HG03139 (cell line): ENCODE data around the gene ULK2.
"Not testable (repeated sequence)": the region's sequence is repeated elsewhere in the genome, so short reads cannot be mapped to it uniquely, and the experiment has no call there.

Source experiments
- ATAC-seq: cut with Tn5 transposase; IDR thresholded peaks from one replicate; pipeline ENCODE4 v1.9.1; 2021; ENCODE audit not compliant: unreplicated experiment

Gene ULK2

DNA sequence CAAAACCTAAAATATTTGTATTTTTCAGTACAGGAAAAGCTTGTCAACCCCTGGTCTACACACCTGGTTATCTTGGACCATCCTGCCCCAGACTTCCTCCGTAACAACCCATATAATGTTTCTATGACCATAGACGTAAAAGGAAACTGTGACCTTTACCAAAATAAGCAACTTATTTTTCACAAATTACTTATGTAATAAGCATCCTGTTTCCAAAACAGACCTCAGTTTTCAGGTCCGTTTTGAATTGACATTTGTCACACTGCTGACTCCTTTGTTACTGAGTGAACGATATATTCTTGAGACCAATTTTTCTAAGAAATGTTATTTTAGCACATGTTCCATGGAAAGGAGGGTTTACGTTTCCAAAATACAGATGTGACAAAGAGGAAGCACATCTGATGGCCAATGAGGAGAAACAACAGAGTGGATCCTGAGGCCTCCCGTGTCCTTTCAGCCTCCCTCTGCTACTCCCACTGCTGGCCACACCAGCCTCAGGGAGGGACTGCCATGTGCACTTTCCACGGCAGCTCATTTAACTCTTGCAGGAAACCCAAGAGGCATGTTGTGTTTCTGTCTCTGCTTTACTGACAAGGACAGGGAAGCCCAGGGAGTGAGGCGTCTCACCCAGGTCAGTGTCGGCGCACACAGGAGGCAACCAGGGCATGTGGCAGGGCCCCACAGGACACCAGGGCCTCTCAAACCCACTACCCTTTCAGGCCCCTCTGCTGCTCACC is 99.5 kb downstream of the ULK2 start:
- no peak for ATAC-seq

DNA sequence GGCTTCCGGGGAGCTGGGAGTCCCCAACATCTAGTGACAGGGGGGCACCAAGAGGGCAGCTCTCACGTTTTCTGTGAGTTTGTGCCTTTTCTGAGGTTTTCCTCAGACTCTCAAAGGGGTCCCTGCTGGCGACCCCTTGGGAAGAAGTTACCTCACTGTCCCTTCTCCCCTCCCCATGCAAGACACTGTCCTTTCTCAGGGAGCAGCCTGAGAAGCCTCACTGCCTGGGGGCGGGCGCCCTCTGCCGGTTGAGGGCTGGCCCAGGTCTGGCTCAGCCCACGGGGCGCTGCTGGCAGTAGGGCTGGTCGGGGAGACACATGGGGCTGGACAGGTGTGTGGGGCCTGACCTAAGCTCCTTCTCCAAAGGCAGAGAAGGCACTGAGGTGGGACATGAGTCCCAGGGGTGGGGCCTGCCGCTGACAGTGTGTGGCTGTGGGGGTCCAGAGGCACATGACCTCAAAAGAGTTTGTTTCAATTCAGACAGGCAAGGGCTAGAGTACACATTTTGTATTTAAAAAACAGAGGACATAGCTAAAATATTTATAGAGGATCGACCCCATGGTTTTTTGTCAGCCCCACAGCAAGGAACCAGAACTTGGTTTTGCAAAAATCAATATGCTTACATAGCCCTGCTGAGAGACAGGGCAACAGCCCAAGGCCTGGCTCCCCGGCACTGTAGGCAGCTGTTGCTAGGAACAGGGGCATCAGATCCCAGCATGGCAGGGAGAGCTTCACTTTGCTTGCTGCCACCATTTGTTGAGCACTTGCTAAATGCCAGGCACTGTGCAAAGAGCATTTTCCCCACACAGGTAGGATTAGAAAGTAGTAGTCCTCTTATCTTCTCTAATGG is 101.1 kb downstream of the ULK2 start:
- ATAC-seq = no peak

DNA sequence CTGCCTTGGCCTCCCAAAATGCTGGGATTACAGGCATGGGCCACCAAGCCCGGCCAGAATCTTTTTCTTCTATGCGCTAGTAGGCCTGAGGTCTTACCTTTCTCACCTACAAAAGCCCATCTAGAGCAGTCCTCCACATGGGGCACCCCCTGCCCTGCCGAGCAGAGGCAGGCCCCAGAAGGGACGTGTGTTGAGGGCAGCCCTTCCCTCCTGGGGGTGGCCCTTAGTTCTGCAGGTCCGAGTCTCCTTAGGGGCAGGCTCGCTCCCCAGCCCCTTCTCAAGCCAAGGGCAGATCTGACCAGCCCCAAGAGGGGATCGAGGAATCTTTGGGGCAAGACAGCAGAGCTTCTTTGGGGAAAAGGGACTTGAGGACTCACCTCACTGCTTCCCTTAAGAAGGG is 101.7 kb downstream of the ULK2 start:
- no peak for ATAC-seq

DNA sequence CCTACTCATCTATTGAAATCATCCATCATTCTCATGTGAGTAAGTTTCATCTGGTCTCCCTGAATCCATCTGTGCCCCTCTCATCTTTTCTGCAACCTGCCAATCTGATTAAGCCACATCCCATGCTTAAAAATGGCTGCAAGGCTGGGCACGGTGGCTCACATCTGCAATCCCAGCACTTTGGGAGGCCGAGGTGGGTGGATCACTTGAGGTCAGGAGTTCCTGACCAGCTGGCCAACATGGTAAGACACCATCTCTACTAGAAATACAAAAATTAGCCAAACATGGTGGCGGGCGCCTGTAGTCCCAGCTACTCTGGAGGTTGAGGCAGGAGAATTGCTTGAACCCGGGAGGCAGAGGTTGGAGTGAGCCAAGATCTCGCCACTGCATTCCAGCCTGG is 103.7 kb downstream of the ULK2 start:
- ATAC-seq = not testable (repeated sequence)

DNA sequence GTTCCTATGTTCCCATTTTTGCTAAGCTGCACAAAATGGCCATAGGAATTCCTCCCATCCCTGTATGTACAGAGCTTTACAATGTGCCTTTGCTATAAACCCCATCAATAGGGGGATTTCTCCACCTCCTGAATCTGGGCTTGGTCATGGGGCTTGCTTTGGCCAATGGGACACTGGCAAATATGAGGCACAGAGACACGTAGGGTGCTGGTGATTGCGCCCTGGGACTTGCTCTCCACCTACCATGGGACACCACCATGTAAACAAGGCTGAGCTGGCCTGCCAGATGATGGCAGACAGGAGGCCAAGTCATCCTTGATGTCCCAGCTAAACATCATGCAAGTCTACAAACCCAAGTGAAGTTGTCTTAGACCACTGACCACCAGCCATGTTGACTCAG is 104.3 kb downstream of the ULK2 start:
- no peak for ATAC-seq

DNA sequence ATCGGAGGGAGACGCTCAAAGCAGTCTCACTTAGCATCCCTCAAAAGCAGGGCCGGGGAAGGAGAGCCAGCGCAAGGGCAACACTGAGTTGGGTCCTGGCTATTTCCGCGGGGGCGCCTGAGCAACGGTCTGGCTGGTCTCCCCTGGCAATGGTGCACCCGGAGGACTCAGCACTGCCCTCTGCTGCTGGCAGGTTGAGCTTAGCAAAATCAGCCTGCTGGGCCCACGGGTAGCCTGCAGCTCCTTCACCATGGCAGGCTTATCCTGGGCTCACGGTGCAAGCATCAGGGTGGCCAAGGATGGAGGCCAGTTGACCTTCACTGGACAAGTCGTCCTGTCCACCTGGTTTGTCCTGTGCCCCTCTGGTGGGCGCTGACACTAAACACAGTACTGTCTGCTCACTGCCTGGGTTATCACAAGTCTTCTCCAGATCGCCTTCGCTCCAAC is 105.2 kb downstream of the ULK2 start:
- no peak for ATAC-seq

DNA sequence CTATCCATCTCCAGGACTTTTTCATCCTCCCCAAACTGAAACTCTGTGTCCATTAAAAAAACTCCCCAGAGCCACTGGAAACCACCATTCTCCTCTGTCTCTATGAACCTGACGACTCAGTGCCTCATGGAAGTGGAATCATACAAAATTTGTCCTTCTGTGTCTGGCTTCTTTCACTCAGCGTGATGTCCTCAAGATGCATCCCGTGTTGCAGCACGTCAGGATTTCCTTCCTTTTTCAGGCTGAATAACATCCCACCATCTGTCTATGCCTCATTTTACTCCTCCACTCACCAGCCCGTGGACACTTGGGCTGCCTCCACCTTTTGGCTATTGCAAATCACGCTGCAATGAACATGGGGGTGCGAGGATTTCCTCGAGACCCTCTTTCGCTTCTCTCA is 107.0 kb downstream of the ULK2 start:
- ATAC-seq = no peak

DNA sequence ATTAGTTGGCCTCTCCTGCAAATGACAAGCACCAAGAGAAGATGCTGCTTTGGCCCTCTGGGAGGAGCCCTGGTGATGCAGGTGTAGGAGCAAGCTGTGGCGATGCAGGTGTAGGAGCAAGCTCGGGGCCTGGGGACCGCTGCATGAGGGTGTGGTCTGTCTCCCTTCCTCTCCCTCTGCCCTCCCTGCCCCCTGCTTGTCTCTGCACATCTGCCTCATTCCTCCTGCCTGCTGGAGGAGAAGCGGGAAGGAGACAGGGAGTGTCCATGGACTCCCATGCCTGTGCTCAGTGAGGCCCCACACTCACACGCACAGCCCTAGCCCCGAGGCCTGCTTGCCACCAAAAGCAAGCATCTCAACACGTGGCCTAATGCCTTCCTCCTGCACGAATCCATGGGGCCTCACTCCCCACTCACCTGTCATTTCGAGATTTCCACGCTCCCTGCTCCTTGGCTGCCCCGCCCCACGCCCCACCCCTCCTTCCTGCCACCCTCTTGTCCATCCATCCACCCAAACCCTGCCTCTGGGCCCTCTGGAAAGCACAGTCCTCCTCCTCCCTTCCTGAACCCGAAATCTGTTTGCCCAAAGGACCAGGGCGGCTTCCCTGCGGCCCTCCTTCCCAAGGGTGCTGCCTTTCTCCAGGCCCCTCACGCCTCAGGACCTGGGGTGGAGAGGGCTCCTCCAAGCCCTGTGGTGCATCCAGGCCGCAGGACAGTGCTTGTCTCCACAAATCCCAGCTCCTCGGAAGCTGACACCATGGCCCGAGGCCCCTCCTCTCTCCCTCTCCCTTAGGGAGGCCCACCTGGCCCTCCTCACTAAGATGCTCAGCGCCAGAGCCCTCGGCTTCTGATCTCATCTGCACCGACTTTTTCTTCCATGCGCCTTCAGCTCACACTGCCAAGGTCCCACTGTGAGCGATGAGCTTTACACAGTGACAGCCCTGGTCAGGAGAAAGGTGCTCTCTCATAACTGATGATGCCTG is 107.9 kb downstream of the ULK2 start:
- no peak for ATAC-seq

DNA sequence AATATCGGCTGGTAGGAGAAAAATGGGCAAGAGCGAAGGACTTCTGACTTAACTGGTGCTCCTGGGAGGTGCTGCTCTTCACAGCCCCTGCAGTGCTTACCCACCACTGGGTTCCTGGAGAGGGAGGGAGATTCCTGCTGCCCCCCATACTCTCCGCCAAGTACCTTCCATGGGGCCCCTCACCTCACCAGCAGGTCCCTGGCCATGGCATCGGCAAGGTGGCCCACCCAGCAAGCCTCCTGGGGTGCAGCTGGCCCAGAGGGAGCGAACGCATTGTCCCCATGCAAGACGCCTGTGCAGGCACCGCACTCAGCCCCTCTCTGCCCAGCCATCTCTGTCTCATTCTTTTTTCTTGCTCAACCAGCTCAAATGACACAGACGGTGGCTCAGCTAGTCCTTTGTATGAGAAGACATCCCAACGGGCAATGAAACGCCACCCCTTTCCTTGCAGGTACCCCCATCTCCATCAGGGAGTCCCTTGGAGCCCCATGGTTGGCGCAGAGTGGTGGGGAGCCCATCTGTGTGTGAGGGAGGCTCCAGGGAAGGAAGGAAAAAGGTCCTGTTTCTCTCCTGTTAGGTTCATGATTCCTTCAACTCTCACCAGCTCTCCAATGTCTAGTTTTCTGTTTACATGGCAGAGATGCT is 110.1 kb downstream of the ULK2 start:
- no peak for ATAC-seq

DNA sequence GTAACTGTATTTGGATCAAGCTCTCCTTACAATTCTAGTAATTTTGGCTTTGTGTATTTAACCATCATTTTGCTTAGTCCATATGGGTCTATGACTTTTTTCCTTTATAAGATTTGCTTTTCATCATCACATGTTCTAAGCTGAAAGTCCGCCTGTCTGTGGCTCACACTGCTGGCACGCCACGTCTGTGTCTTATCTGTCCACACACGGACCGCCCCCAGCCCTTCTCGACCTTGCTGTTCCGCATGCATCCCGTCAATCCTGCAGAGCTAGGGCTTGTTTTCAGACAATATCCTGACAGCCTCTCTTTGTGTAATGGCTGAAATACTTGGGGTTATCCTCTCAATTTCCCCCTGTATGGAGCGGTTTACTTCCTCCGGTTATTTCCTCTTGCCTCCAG is 111.2 kb downstream of the ULK2 start:
- ATAC-seq = no peak

DNA sequence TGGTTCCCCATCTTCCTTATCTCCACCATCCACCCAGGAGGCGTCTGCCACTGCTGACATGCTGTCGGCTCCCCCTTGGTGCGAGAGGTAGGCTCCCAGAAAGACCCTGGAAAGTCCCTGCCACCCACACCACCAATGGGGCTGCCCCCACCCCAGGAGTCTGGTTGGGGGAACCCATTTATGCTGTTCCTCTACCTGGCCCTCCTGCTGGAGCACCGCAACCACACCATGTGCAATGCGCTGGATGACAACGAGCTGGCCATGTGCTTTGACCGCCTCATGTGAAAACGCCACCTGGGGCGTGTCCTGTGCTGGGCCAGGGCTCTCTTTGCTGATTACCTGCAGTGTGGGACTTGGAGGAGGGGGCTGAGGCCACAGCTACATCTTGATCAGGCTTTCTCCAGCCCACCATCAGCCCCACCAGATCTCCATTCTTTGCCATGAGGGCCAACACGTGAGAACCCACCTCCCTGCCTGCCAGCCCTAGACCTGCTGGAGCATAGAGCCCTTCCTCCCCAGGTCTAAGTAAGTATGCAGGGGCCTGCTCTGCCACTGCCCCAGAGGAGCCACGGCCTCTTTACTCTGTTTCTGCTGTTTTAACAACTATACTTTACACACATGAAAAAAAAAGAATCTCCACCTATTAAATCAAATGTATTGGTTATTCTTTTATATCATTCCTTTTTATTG is 111.8 kb downstream of the ULK2 start:
- no peak for ATAC-seq

DNA sequence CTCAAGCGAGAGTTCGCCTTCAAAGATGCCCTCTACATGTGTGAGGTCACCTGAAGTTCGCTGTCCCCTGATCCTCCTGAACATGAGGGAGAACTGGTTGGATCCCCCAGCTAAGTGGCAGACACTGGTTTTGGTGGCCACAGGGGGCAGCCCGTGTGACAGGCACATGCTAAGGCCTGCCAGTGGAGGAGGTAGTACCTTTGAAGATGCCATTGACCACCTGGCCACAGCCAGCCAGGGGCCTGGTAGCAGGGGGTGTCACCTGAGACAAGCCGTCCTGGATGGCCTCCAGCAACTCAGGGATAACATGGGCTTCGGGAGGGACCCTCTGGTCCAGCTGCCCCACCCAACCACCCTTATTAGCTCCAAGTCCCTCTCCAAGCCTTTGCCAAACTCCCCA is 112.3 kb downstream of the ULK2 start:
- ATAC-seq = no peak

DNA sequence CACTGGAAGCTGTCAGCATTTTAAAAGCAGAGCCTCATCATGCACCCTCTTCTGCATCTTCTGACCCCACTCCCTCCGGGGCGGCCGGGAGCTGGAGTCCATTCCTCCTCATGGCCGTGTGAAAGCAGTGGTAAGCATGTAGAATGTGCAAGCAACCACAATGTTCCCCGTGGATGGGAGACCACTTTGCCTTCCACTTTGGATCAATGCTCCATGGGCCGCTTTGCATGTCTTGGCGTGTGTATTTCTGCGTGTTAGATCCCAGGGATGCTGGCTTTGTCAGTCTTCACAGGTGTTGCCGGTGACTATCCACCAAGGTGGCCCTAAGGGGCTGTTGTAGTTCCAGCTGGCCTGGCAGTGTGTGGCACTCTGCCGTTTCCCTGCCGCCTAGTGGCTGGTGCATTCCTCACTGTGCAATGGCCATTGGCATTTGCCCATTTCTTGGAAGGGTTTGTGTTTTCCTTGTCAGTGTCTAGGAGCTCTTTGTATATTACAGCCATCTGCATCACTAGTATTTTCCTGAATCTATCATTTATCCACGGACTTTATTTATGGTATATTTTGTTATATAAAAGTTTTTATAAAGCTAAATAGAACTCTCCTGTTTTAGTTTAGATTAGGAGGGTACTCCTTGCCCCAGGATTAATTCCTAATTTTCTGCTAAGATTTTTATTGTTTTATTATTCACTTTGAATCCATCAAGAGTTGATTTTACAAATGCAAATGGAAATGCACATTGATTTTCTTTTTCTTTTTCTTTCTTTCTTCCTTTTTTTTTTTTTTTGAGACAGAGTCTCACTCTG is 113.9 kb downstream of the ULK2 start:
- ATAC-seq = no peak

DNA sequence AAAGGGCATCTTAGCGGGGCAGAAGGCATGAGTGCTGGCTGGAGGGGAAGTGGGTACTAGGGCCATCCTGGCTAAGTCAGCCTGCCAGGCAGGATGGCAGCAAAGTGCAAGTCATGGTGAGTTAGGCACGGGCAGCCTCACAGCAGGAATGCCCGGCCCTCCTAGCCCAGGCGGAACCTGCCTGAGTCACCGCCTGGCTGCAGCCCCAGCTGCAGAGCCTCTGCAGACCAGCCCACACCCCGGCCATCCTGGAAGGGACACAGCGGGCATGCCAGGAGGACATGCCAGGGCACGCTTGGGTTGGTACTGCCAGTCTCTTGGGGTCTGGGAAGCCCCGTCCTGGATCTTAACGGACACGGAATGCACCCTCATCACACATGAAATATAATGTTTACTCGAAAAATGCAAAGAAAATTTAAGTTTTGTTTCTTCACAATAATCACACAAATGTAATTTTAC is 114.7 kb downstream of the ULK2 start:
- ATAC-seq = no peak

DNA sequence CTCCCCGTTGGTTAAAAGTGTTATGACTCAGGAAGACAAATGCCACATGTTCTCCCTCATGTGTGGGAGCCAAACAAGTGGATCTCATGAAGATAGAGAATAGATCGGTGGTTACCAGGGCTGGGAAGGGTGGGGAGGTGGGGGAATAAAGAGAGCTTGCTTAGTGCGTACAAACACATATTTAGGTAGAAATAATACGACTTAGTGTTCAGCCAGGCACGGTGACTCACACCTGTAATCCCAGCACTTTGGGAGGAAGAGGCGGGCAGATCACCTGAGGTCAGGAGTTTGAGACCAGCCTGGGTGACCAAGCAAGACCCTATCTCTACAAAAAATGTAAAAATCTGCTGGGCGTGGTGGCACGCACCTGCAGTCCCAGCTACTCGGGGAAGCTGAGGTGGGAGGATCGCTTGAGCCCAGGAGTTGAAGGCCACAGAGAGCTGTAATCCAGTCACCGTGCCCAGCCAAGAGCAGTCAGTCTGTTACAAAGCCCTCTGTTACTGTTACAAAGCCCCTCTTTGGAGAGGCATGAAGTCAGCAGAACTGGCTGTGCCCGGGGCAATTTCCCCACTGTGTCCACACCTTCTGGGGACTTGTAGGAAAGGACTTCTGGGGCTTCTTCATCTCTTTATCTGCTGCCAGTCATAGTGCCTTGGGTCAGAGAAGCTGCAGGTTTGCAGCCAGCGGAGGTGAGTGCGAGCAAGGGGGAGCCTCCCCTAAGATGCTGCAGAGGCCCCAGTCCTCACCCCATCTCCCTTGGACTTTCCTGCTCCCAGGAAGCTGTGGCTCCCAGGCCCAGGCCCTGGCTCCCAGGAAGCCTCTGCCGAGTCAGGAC is 115.3 kb downstream of the ULK2 start:
- no peak for ATAC-seq

DNA sequence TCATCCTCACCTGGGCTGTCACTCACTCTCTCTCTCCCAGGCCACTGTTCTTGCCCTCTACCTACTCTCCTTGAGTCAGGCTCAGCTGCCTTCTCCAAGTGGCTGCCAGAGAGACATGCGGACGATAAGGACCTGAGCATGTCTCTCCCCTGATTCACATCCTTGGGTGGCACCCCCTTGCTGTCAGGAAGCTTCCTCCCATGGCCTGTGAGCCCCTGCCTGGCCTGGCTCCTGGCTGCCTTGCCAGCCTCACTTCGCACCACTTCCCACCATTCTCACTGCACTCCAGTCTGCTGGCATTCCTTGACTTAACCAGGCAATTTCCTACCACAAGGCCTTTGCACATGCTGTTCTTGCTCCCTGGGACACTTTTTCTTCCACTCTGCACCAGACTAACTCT is 116.9 kb downstream of the ULK2 start:
- no peak for ATAC-seq

DNA sequence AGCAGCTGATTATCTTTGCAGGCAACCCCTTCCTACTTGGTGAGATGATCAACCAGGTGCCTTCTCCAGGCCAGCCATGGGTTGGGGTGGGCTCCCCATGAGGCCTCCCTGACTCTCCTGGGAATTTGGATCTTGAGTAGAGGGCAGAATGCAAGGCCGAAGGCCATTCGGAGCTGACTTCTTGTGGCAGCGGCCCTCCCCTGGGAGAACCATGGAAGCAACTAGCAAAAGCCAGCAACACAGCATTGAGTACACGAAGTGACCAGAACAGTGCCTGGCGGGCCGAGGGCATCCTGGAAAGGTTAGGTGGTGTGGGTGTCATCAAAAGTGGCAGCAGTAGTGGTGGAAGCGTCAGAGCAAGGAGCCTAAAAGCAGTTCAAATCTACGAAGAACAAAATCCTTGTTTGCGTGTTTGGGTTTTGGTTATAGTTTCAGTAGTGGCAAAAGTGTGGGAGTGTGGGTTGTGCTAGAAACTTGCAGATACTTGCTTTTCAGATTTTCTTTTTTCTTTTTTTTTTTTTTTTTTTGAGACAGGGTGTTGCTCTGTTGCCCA is 117.6 kb downstream of the ULK2 start:
- ATAC-seq = no peak

DNA sequence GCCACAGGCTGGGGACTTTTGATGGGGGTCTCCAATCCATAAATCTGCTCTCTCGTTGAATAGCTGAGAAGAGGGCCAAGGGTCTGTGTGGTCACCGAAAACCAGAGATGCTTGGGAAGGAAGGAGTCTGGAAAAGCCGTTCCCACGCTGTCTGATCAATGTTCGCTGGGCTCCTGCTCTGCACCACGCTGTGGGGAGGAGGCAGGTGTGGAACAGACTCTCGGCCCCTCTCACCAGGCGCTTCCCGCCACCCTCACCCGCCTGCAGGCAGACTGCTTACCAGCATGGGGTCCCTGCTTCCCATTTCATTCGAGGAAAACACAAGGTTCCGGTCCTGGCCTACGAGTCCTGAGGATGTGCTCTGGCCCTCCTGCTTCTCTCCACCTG is 118.9 kb downstream of the ULK2 start:
- no peak for ATAC-seq
